Stimulated activated naive CD4-positive, alpha-beta T cell treated with Interleukin-2 at 50 U/mL for 16 hours (primary cell): ENCODE data around the gene PSMC5.
"Not testable (repeated sequence)": the region's sequence is repeated elsewhere in the genome, so short reads cannot be mapped to it uniquely, and the experiment has no call there.

Experiments used
- DNase-seq: peaks from one replicate; lab custom pipeline; 2025; lab: John Stamatoyannopoulos, UW

The PSMC5 gene

GRCh38 chr17:63838631-63839171, 11.5 kb downstream of the PSMC5 start:
- DNase-seq: no peak

DNA sequence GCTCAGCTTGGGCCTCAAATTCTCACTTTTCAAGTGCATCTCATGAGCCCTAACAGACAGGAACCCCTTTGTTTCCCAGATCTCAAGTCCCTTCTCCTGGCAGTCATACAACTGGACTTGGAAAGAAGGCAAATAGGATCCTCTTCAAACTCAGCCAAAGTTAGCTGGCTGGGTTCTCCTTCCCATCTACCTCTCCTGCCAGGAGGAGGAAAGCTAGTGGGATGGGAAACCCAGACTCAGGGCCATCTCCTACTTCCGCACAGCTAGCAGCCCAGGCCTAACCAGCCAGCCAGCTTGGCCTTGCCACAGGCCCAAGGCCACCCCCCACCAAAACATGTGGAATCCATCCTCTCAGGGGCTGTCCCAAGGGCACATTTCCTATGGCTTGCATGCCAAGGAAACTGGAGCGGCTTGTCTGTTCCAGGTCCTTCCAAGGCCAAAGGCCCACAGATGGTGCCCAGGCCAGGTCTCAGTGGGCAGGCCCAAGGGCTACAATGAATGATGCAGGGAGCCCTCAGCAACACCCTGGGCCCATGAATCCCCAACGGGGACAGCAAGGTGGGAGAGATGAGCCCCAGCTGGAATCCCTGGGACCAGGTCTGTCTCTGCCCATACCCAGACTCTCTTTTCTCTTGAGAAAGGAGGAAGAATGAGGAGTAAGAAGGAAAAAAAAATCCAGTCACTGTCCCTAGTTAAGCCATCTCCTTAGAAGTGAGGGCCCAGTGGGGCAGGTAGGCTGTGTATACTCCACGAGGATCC, 13.5 kb downstream of the PSMC5 start:
- DNase-seq: no peak

DNA sequence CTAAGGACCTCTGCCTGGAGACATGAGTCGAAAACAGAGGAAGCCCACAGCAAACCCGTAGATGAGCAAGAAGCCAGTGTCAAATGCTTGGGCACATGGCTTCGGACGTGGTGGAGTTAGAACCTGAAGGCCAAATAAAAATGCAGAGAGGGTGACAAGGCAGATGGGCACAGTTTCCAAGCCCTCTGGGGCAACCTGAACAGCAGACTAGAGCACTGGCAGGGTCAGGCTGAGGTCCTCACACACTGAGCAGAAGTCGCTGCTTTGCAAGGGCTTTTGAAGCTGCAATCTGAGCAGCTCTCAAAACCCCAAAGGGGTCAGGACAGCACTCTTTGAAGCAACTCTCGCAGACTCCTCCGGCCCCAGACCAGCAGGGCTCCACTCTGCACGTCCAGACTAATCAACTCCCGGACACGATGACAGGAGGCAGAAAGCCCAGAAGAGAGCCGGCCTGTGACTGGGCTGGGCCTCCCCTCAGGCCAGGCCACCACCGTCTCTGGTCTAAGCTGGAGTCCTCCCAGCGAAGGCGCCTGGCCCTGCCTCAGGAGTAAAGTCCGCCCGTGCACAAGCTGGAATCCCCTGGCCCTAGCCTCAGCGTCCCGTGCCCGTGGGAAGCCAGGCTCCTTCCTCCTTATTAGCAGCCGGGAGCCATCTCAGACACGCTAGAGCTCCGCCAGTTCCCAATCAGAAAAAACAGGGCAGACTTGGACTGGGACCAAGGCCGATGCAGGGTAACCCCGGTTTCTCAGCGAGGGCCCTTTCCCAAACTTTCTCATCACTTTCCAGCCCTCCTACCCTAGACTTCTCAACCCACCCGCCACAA, 14.3 kb downstream of the PSMC5 start:
- no peak for DNase-seq

DNA sequence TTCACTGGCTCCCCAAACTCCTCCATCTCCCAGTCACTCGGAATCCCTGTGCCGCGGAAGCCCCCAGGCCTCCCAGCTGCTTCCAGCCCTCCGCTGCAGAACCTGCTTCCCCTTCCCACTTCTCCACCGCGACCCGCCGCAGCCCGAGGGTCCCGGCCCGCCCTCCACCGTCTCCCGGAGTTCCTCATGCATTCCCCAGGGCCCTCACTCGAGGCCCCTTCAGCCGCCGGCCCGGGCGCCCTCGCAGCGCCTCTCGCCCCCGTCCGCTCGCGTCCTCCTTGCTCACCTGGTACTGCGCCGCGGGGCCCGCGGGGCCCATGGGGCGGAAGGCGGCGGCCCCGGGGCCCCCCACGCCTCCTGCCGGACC, 14.9 kb downstream of the PSMC5 start:
- DNase-seq: peak; percentile 49

GRCh38 chr17:63842540-63843386, 15.5 kb downstream of the PSMC5 start, which contains the start of gene SMARCD2:
Gene SMARCD2 (minus strand): TSS chr17:63842685. CDS start chr17:63842674, 11 bp downstream.
- DNase-seq: peak; percentile 100

DNA sequence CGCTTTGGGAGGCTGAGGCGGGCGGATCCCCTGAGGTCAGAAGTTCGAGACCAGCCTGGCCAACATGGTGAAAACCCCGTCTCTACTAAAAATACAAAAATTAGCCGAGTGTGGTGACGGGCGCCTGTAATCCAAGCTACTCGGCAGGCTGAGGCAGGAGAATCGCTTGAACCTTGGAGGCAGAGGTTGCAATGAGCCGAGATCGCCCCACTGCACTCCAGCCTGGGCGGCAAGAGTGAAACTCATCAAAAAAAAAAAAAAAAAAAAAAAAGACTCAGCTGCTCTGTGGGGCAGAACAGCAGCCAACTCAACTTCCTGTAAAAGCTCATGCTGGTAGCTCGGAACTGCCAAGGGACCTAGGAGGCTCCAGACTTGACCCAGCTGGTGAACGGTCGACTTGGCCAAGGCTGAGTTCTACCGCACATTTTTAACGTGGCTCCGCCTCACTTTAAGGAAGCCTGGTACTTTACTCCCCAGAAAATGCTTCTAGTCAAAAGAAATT, 16.2 kb downstream of the PSMC5 start:
- DNase-seq: peak; percentile 20

DNA sequence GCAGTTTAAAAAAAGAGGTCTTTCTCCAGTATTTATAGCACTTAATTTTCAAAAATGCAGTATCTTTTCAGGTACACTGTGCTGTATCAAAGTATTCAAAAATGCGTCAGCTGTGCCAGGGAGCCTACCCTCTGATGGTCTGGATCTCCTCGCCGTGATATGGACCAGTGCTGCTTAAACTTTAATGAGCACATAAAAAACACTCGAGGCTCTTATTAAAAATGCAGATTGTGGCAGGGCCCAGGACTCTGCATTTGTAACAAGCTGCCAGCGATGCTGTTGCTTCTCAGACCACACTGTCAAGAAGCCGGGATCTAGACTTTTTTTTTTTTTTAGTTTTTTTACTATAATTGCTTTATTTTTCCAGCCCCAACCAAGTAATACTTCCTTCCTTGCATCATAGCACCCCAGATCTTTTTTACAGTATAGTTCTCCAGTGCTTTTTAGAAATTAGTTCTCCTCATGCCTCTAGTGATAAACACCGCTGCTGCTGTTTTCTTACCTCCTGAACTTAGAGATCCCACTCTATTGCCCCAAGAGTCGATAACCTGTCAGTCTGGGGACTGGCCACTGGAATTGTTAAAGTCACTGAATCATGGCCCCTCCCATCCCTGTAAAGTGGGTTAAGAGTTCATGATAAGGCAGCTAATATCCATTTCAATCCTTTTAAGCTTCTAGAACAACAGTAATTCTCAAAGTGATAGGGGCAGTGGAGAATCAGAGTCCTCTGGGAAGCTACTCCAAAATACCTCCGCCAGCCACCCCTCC, 16.9 kb downstream of the PSMC5 start:
- no peak for DNase-seq

DNA sequence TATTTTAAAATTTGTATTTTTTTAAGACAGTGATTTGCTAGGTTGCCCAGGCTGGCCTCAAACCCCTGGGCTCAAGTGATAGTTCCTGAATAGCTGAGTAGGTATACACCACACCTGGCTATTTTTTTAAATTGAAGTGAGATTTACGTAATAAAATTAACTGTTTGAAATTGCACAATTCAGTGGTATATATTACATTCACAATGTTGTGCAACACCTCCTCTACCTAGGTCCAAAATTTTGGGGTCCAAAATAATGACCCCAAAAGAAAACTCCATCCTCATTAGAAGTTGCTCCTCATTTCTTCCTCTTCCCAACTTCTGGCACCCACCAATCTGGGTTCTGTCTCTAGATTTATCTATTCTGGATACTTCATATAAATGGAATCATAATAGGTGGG, 18.3 kb downstream of the PSMC5 start:
- DNase-seq: no peak

GRCh38 chr17:63847525-63848249, 20.5 kb downstream of the PSMC5 start:
- DNase-seq: no peak

DNA sequence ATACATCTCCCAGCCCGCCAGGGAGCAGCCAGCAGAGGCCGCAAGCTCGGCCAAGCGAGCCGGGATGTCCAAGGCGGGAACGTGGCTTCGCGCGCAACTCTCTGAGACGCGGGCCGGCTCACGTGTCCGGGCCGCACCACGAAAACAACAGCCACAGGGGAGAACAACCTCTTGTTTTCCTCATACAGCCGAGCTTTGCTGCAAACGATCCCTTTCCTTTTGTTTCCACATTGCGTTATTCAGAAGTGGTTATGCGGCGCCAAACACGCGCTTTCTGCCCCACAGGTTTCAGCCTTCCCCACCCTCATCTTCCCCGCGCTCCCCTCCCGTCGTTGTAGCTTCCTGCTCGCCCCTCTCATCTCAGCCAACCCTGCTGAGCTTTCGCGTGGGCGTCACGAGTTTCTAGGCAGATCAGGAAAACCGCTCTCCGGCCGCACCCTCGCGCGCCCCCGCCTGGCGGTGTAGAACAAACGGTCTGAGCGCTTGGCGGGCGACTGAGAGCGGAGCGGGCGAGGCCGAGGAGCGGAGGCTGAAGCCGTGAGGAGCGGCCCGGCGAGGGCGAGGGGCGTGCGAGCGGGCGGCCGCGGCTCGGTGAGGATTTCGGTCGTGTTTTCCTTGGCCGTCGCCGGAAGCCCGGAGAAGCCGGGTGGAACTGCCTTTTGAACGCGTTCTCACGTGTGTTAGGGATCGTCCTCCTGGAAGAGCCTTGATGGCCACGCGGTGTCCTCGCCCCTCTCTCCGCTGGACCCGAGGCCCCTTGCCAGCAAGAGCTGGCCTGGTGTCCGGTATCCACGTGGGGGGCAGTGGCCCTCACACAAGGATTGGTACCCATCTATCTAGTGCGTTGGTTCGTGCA, 21.8 kb downstream of the PSMC5 start:
- peak; percentile 95 for DNase-seq

DNA sequence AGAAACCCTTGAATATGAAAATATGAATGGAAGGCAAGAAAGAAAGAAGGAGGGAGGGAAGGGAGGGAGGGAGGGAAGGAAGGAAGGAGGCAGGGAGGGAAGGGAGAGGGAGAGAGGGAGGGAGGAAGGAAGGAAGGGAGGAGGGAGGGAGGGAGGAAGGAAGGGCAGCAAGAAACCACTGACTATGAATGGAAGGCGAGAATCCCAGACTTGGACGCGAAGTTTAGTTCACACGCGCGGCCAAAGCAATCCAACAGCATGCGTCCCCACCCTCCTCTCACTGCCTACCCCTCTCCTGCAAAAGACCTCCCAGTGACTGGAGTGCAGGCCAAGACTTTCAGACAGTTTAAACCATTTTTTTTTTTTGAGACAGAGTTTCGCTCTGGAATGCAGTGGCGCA, 23.2 kb downstream of the PSMC5 start:
- no peak for DNase-seq

GRCh38 chr17:63853260-63853659, 26.0 kb downstream of the PSMC5 start:
- no peak for DNase-seq

DNA sequence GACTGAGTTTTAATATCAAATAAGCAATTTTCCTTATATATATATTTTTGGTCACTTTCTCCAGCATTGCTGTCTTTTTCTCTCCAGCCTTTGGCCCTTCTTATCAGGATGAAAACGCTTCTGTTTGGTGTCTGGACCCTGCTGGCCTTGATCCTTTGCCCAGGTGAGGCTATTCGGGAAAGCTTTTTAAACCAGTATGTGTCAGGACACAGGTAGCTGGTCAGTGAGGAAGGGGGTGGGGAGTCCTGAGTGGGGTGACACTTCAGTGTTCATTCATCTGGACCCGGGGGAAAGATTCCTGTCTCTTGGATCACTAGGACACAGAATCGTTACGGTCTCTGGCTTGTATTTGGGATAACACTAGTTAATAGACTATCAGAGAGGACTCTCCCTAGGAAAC, 27.5 kb downstream of the PSMC5 start:
- DNase-seq: no peak

DNA sequence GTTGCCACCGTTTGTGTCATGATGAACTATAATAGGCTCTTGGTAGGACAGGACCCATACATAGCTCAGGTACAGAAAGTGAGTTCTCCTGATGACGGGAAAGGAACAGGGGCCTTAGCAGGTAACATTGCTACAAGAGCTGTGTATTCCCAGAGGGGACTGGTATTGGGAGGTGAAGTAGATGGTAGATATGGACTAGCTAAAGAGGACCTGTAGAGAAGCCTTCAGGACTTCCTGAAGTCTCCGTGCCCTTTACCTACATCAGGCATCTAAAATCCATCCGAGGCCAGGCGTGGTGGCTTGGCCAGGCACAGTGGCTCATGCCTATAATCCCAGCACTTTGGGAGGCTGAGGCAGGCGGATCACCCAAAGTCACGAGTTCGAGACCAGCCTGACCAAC, 28.0 kb downstream of the PSMC5 start:
- DNase-seq: no peak

DNA sequence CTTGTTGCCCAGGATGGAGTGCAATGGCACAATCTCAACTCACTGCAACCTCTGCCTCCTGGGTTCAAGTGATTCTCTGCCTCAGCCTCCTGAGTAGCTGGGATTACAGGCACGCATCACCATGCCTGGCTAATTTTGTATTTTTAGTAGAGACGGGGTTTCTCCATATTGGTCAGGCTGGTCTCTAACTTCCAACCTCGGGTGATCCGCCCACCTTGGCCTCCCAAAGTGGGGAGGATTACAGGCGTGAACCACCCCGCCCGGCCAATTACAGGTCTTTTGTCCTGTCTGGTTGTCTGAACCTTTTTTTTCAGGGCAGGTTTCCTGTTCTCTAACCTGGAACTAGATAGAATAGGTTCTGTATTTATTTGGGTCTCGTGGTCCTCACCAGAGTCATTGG, 29.2 kb downstream of the PSMC5 start:
- not testable (repeated sequence) for DNase-seq

- DNase-seq: no peak
These were observed 32.0 kb downstream of the PSMC5 start for GRCh38 chr17:63859257-63859656.

GRCh38 chr17:63866625-63867024, 39.4 kb downstream of the PSMC5 start:
- not testable (repeated sequence) for DNase-seq

- DNase-seq: not testable (repeated sequence)
These were observed 42.5 kb downstream of the PSMC5 start for GRCh38 chr17:63869491-63870291.

DNA sequence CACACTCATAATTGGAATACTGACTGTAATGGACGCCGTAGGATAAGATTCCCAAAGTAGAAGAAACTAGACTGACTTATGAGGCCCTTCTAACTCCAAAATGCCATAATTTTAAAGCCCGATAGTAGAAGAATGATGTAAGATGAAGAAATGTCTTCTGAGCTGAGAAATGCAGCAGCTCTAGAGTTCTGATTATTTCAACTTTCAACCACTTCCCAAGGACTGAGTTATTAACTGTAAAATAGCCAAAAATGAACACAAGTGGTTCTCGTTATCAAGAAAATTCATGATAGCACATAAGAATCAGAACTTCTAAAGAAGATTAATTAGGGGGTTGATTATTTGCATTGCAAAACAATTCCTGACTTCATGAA, 43.0 kb downstream of the PSMC5 start:
- not testable (repeated sequence) for DNase-seq
